ENCODE measurements around the gene WDR37. TPM values are rescaled to one million over a fixed set of nuclear protein-coding genes. Genes with fewer than 3 reads are reported as not detected.

WDR37 gene
- polyA plus RNA-seq, 1 of the 3 experiments (the other 2 are of a cell fraction), result 11.9 TPM

DNA sequence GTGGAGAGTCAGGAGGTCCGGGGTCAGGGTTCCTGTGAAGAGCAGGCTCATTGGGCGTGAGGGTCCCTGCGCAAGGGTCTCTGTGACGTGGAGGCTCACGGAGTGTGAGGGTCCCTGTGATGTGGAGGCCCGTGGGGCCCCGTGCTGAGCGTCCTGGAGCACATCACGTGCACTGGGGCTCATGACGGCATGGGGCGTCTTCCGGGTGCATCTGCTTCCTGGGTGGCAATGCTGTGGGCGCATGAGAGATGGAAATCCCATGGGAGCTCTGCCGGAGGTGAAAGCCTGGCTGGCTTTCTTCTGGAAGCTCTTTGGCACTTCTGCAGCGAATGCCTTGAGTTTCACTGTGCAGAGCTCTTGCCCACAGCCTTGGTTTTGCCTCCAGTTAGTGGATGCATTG is 71.4 kb downstream of the WDR37 start:
- no peaks in the 10 kb centered on the region for H3K9me2 ChIP-seq
- POLR2A ChIA-PET, result no interaction called here
- WGBS (ENCODE audit: low lambda C conversion rate), result 98% methylated on average over 14 of the region's 15 CpGs
- H3K4me2 ChIP-seq, result no peak overlapping the region
- no peak overlapping the region for H3K4me3 ChIP-seq (ENCODE audit: low read depth in 2 of 2, low read length in 1 of 2)
- H3K4me1 ChIP-seq (ENCODE audit: control insufficient read depth in 1 of 2, insufficient read depth in 2 of 2, low read depth in 1 of 2, low read length in 1 of 2), result no peaks in the 10 kb centered on the region; a peak in 1 of 4 replicates
- no peaks in the 10 kb centered on the region for H3K9me3 ChIP-seq
- H3K79me2 ChIP-seq (ENCODE audit: insufficient read depth), result 0 out of 2 replicates have a peak, but pooled peaks cover 5% of the 10 kb centered on the region
- no peak overlapping the region for H2AFZ ChIP-seq (ENCODE audit: low read depth)
- no peaks in the 10 kb centered on the region for H4K20me1 ChIP-seq (ENCODE audit: insufficient read depth)
- no peak overlapping the region for H3K9ac ChIP-seq
- CTCF ChIA-PET, result interaction anchor here (0.8 to 1.0 kb wide), 2 partner anchors 13 to 18 kb away, joined by 3 read pairs; no protein-coding TSS in a partner anchor
- H3F3A ChIP-seq (replicated peaks; ENCODE audit: insufficient read depth), result no peaks in the 10 kb centered on the region
- no peaks in the 10 kb centered on the region for H3K27me3 ChIP-seq (ENCODE audit: insufficient read depth)
- TF ChIP-seq EZH2phosphoT487 (IDR thresholded peaks at IDR 0.05; ENCODE audit: borderline replicate concordance, low read depth) (no peak), CHD2 (IDR thresholded peaks at IDR 0.05; ENCODE audit: low read length, partially characterized antibody) (no peak), RAD21 (IDR thresholded peaks at IDR 0.05; ENCODE audit: low read length) (no peak), TAF1 (IDR thresholded peaks at IDR 0.05; ENCODE audit: borderline replicate concordance, low read depth, low read length) (no peak), RXRA (IDR thresholded peaks at IDR 0.05; ENCODE audit: borderline replicate concordance, low read depth) (no peak), TEAD4 (IDR thresholded peaks at IDR 0.05; ENCODE audit: borderline replicate concordance, insufficient read depth) (no peak), GATA2 (CRISPR knock-in tag; IDR thresholded peaks at IDR 0.05) (no peak), TCF12 (IDR thresholded peaks at IDR 0.05) (no peak), NFIC (IDR thresholded peaks at IDR 0.05; ENCODE audit: borderline replicate concordance) (no peak), SMC3 (IDR thresholded peaks at IDR 0.05; ENCODE audit: low read depth, low read length) (no peak), GABPA (IDR thresholded peaks at IDR 0.05; ENCODE audit: low read depth) (no peak), FOSL2 (IDR thresholded peaks at IDR 0.05; ENCODE audit: borderline replicate concordance, low read depth) (no peak), YY1 (IDR thresholded peaks at IDR 0.05; ENCODE audit: low read depth) (no peak)
- TF ChIP-seq, protein P1, sequence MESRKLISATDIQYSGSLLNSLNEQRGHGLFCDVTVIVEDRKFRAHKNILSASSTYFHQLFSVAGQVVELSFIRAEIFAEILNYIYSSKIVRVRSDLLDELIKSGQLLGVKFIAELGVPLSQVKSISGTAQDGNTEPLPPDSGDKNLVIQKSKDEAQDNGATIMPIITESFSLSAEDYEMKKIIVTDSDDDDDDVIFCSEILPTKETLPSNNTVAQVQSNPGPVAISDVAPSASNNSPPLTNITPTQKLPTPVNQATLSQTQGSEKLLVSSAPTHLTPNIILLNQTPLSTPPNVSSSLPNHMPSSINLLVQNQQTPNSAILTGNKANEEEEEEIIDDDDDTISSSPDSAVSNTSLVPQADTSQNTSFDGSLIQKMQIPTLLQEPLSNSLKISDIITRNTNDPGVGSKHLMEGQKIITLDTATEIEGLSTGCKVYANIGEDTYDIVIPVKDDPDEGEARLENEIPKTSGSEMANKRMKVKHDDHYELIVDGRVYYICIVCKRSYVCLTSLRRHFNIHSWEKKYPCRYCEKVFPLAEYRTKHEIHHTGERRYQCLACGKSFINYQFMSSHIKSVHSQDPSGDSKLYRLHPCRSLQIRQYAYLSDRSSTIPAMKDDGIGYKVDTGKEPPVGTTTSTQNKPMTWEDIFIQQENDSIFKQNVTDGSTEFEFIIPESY (IDR thresholded peaks at IDR 0.05; ENCODE audit: borderline replicate concordance, low read depth), result no peak
- TF ChIP-seq, protein P2, sequence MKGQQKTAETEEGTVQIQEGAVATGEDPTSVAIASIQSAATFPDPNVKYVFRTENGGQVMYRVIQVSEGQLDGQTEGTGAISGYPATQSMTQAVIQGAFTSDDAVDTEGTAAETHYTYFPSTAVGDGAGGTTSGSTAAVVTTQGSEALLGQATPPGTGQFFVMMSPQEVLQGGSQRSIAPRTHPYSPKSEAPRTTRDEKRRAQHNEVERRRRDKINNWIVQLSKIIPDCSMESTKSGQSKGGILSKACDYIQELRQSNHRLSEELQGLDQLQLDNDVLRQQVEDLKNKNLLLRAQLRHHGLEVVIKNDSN (IDR thresholded peaks at IDR 0.05; ENCODE audit: borderline replicate concordance, low read depth), result no peak
- TF ChIP-seq, protein P3, sequence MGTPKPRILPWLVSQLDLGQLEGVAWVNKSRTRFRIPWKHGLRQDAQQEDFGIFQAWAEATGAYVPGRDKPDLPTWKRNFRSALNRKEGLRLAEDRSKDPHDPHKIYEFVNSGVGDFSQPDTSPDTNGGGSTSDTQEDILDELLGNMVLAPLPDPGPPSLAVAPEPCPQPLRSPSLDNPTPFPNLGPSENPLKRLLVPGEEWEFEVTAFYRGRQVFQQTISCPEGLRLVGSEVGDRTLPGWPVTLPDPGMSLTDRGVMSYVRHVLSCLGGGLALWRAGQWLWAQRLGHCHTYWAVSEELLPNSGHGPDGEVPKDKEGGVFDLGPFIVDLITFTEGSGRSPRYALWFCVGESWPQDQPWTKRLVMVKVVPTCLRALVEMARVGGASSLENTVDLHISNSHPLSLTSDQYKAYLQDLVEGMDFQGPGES (IDR thresholded peaks at IDR 0.05; ENCODE audit: low read depth, low read length), result no peak
- TF ChIP-seq, protein P4, sequence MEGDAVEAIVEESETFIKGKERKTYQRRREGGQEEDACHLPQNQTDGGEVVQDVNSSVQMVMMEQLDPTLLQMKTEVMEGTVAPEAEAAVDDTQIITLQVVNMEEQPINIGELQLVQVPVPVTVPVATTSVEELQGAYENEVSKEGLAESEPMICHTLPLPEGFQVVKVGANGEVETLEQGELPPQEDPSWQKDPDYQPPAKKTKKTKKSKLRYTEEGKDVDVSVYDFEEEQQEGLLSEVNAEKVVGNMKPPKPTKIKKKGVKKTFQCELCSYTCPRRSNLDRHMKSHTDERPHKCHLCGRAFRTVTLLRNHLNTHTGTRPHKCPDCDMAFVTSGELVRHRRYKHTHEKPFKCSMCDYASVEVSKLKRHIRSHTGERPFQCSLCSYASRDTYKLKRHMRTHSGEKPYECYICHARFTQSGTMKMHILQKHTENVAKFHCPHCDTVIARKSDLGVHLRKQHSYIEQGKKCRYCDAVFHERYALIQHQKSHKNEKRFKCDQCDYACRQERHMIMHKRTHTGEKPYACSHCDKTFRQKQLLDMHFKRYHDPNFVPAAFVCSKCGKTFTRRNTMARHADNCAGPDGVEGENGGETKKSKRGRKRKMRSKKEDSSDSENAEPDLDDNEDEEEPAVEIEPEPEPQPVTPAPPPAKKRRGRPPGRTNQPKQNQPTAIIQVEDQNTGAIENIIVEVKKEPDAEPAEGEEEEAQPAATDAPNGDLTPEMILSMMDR (IDR thresholded peaks at IDR 0.05), result no peak
- TF ChIP-seq, protein P5, sequence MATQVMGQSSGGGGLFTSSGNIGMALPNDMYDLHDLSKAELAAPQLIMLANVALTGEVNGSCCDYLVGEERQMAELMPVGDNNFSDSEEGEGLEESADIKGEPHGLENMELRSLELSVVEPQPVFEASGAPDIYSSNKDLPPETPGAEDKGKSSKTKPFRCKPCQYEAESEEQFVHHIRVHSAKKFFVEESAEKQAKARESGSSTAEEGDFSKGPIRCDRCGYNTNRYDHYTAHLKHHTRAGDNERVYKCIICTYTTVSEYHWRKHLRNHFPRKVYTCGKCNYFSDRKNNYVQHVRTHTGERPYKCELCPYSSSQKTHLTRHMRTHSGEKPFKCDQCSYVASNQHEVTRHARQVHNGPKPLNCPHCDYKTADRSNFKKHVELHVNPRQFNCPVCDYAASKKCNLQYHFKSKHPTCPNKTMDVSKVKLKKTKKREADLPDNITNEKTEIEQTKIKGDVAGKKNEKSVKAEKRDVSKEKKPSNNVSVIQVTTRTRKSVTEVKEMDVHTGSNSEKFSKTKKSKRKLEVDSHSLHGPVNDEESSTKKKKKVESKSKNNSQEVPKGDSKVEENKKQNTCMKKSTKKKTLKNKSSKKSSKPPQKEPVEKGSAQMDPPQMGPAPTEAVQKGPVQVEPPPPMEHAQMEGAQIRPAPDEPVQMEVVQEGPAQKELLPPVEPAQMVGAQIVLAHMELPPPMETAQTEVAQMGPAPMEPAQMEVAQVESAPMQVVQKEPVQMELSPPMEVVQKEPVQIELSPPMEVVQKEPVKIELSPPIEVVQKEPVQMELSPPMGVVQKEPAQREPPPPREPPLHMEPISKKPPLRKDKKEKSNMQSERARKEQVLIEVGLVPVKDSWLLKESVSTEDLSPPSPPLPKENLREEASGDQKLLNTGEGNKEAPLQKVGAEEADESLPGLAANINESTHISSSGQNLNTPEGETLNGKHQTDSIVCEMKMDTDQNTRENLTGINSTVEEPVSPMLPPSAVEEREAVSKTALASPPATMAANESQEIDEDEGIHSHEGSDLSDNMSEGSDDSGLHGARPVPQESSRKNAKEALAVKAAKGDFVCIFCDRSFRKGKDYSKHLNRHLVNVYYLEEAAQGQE (IDR thresholded peaks at IDR 0.05; ENCODE audit: low read depth, low read length), result no peak
- TF ChIP-seq, protein P6, sequence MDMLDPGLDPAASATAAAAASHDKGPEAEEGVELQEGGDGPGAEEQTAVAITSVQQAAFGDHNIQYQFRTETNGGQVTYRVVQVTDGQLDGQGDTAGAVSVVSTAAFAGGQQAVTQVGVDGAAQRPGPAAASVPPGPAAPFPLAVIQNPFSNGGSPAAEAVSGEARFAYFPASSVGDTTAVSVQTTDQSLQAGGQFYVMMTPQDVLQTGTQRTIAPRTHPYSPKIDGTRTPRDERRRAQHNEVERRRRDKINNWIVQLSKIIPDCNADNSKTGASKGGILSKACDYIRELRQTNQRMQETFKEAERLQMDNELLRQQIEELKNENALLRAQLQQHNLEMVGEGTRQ (IDR thresholded peaks at IDR 0.05; ENCODE audit: borderline replicate concordance, low read depth, low read length), result no peak
- TF ChIP-seq, protein P7, sequence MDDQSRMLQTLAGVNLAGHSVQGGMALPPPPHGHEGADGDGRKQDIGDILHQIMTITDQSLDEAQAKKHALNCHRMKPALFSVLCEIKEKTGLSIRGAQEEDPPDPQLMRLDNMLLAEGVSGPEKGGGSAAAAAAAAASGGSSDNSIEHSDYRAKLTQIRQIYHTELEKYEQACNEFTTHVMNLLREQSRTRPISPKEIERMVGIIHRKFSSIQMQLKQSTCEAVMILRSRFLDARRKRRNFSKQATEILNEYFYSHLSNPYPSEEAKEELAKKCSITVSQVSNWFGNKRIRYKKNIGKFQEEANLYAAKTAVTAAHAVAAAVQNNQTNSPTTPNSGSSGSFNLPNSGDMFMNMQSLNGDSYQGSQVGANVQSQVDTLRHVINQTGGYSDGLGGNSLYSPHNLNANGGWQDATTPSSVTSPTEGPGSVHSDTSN (IDR thresholded peaks at IDR 0.05), result no peak
- H3K36me3 ChIP-seq (replicated peaks in 1 of 2; ENCODE audit: control insufficient read depth in 1 of 2, insufficient read depth in 2 of 2, low read length in 1 of 2), result peaks cover 26 to 69% of the 10 kb centered on the region in 2 experiments
- no peak for DNase-seq
- no peak overlapping the region for H3K27ac ChIP-seq (ENCODE audit: low read depth in 2 of 2, low read length in 1 of 2)
